H54 (cell line): ENCODE results near the gene CD200R1.

Source experiments
- DNase-seq: peaks from one replicate; pipeline ENCODE4 v3.0.0; 2011; ENCODE audit warnings: low spot score, mixed read lengths; ENCODE audit not compliant: insufficient read length
- FAIRE-seq: peaks from 3 replicates; lab custom pipeline; 2011; peaks lifted over from hg19 to GRCh38; lab: Jason Lieb, UNC
- POLR2A ChIP-seq: IDR thresholded peaks from 2 replicates; pipeline ENCODE4 v1.6.1; 2011; ENCODE audit warnings: low read depth, mild to moderate bottlenecking, low read length

Gene CD200R1

GRCh38 chr3:112990672-112991602 is 16.0 kb upstream of the CD200R1 start, which contains the start of gene GTPBP8:
TSS of gene GTPBP8 (plus strand) at chr3:112990984. CDS start at chr3:112991000, 16 bp downstream.
- peak; percentile 82 for FAIRE-seq
- DNase-seq: peak; percentile 73
- TF ChIP-seq POLR2A: peak; percentile 56; the same call in 1 of the 2 replicates

- no peak for DNase-seq
- FAIRE-seq: no peak
- TF ChIP-seq POLR2A: no peak
These were observed 12.9 kb upstream of the CD200R1 start for GRCh38 chr3:112987710-112988334.

- DNase-seq (no peak), FAIRE-seq (no peak)
- no peak for TF ChIP-seq POLR2A
These were observed 9.6 kb upstream of the CD200R1 start for GRCh38 chr3:112984485-112984884.

GRCh38 chr3:112982710-112983109 is 7.8 kb upstream of the CD200R1 start:
- FAIRE-seq (no peak), DNase-seq (no peak)
- TF ChIP-seq POLR2A: no peak

- FAIRE-seq: peak; percentile 48
- no peak for TF ChIP-seq POLR2A
These were observed 5.2 kb upstream of the CD200R1 start for GRCh38 chr3:112980080-112980479.

GRCh38 chr3:112979244-112979832 is 4.4 kb upstream of the CD200R1 start:
- TF ChIP-seq POLR2A: no peak
- FAIRE-seq: peak; percentile 78
- DNase-seq: no peak

More at GRCh38 chr3:112980080-112980479, 5.2 kb upstream of the CD200R1 start:
- no peak for DNase-seq

GRCh38 chr3:112976953-112977352 is 2.0 kb upstream of the CD200R1 start:
- no peak for TF ChIP-seq POLR2A
- FAIRE-seq: no peak
- DNase-seq: no peak

GRCh38 chr3:112976001-112976400 is 1.1 kb upstream of the CD200R1 start:
- FAIRE-seq: no peak
- TF ChIP-seq POLR2A: no peak
- no peak for DNase-seq

- FAIRE-seq (no peak), DNase-seq (no peak)
- TF ChIP-seq POLR2A: no peak
These were observed 755 bp downstream of the CD200R1 start for GRCh38 chr3:112974178-112974517.

GRCh38 chr3:112973325-112974177 is 1.4 kb downstream of the CD200R1 start:
- FAIRE-seq (no peak), DNase-seq (no peak)
- no peak for TF ChIP-seq POLR2A

GRCh38 chr3:112972158-112972557 is 2.7 kb downstream of the CD200R1 start:
- no peak for TF ChIP-seq POLR2A
- no peak for FAIRE-seq
- DNase-seq: no peak

- TF ChIP-seq POLR2A: no peak
- FAIRE-seq: no peak
- DNase-seq: no peak
These were observed 7.1 kb downstream of the CD200R1 start for GRCh38 chr3:112967828-112968227.

- FAIRE-seq (no peak), DNase-seq (no peak)
- TF ChIP-seq POLR2A: no peak
These were observed 7.5 kb downstream of the CD200R1 start for GRCh38 chr3:112967425-112967824.
